GM21723 (cell line): ENCODE results near the gene MTHFSD.

Experiments
- ATAC-seq: cut with Tn5 transposase; IDR thresholded peaks from one replicate; pipeline ENCODE4 v1.9.1; 2021; ENCODE audit warnings: mild to moderate bottlenecking, moderate library complexity; ENCODE audit not compliant: unreplicated experiment

MTHFSD gene

DNA sequence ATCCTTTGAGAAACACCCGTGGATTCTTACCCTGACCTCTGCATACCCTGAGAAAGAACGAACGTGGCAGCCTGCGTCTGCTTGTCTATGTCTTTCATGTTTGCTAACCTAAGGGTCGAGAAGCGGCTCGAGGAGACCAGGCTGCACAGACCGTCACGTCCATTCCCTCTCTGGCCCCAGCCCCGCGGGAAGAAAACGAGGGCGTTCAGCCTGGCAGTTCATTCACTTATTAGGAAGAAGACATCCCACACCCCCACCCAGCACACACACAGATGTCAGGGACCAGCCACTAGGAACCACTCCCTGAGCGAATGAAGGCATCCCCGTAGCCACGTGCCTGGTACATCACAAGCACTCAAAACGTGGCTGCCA lies 655 bp upstream of the MTHFSD start:
- ATAC-seq: no peak

- no peak for ATAC-seq
Observed at GRCh38 chr16:86554599-86554916, 477 bp downstream of the MTHFSD start.

DNA sequence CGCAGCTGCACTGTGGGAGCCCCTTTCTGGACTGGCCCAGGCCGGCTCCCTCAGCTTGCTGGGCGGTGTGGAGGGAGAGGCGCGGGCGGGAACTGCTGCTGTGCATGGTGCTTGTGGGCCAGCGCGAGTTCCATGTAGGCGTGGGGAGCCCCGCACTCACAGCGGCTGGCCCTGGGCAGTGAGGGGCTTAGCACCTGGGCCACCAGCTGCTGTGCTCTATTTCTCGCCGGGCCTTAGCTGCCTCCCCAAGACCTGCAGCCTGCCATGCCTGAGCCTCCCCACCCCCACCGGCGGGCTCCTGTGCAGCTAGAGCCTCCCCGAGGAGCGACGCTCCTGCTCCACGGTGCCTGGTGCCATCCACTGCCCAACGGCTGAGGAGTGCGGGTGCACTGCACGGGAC lies 1.7 kb downstream of the MTHFSD start:
- no peak for ATAC-seq

DNA sequence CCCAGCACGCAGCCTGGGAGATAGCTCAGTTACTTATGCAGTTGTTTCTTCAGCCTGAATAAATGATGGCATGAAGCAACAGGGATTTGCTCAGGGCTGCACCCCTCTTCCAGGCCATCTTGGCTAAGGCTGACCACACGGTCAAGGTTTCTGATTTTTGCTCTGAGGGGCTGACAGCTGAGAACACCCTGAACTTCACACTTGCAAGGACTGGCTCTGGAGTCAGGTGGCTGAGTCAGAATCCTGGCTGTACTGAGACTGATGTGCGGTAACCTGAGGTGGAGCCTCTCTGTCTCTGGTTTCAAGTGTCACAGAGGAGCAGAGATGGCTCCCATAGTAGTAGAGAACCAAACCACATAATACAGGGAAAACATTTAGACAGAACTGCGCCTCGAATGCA lies 4.8 kb downstream of the MTHFSD start:
- ATAC-seq: no peak

- ATAC-seq: no peak
Observed at GRCh38 chr16:86549893-86550190, 5.2 kb downstream of the MTHFSD start.

DNA sequence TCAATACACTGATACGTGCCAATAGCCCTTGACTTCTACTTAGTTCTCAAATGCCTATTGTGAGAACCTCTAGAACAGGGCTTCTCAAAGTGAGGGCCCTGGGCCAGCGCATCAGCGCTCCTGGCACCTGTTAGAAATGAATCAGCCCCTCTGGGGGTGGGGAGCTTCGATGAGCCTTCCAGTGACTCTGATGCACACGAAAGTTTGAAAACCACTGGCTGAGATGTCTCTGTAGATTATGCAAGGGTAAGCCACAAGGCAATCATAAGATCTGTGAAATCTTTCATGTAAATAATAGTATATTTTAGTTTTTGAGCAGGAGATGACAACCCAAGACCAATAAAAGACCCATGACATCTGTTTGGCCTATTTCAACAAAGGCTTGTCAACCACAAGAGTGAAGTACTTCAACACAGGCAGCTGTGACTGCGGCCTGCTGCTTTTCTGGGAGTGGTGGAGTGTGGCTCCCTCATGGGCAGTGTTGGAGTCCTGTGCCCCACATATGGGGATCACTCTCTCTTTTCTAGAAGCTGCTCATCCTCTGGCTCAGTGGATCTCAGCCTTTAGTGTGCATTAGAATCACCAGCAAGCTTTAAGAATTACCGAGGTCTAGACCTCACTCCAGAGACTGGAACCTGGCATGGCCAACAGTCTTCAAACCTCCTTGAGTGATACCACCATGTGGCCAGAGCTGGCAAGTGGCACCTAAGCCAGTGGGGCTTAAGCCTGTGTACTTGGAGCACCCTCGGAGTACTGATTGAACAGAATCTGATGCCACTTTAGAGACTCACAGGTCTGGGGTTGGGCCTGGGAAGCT lies 5.8 kb downstream of the MTHFSD start:
- ATAC-seq: no peak

DNA sequence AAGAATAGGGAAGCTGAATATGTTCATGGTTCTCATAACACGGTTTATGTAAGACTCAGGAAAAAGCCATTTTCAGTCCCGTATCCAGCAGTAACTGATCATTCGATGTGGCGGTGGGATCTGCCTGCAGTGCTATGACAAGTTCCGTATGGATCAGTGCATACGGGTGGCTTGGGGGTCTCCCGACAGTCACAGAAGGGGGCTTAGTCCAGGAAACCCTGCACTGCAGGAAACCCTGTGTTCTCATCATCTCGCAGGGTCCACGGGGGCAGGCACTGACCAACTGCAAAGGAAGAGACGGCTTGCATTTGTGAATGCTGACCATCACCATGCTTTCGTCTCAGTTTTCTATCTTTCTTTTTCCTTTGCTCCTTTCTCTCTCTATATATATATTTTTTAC lies 7.7 kb downstream of the MTHFSD start:
- ATAC-seq: no peak

- ATAC-seq: no peak
Observed at GRCh38 chr16:86546638-86547013, 8.4 kb downstream of the MTHFSD start.

DNA sequence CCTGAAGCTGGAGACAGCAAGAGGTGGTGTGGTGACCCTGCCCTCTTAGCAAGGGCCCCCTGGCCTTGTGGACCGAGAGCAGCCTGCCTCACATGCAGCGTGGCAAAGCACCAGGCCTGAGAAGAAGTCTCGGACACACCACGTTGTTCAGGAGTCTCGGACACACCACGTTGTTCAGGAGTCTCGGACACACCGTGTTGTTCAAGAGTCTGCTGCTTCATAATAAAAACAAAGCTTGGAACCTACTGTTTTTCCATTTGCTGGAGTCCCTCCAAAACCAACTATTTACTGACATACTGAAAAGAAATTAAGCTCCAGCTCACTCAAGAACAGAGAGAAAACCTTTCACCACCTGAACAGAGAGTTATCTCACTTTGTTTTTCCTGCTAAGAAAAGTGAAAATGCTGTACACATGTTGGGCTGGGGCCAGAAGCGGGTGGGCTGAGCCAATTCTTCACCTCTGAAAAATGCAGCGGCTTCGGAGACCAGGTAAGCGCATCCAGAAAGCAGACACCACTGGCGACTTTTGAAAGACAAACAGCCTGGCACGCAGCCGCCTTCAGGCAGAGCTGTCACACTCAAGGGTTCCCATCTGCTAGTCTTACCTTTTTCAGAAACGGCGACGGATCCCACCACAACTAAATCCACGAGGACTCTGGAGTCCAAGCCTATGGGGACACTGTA lies 8.9 kb downstream of the MTHFSD start:
- no peak for ATAC-seq

GRCh38 chr16:86545481-86545880 lies 9.6 kb downstream of the MTHFSD start:
- ATAC-seq: no peak

DNA sequence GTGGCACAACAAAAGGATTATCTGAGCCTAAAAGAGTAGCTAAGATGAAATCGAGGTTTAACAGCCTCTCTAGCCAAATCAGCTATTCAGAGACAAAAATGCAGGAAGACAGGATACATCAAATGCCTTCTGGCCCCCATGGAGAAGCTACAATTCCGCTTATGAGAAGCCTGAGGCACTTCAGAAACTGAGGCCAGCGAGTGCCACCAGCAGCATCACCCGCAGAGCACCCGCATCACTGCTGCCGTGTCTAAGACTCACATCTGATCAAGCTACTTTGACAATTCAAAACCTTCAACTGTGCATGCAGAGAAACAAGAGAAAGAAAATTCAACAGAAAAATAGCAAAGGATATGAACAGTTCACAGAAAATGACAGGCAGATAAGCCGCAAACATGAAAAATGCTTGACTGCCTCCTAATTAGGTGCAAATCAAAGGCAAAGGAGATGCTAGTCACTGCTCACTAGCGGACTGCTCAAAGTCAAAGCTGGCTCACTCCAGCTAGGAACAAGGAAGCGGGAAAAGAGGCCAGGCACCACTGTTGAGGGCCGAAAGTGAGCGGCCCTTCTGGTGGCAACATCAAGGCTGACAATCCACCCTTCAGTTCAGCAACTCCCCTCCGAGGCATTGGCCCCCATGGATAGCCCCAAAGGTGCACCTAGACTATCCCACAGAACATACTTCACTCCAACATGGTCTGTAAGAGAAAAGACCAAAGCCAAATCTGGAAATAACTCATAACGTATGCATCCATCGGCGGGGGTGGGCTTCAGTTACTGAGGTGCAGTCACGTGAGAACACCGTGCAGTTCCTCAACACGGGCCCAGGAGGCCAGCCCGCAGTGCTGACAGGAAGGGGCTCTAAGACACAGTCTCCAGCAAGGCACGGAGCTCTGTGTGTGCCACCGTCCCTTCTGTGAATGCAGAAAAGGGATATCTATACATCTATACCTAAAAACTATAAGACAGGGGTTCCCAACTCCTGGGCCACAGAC lies 12.0 kb downstream of the MTHFSD start:
- ATAC-seq: no peak

GRCh38 chr16:86541560-86541959 lies 13.5 kb downstream of the MTHFSD start:
- ATAC-seq: no peak

DNA sequence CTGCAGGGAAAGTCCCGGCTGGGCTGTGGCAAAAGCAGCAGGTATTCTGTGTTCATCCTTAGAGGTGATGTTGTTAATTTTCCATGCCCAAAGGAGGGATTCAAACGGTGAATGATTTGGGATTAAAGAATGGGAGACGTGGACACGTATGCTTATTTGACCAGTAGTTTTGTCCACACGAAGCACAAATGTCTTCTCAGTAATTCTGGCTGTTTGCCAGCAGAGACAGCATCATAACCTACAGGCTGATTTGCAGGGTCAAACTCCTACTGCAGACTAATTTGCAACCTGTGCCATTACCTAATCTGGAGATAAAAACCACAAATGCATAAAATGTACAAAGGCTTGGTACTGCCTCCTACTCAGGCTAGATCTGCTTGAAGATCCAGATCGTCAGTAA lies 14.1 kb downstream of the MTHFSD start:
- no peak for ATAC-seq

DNA sequence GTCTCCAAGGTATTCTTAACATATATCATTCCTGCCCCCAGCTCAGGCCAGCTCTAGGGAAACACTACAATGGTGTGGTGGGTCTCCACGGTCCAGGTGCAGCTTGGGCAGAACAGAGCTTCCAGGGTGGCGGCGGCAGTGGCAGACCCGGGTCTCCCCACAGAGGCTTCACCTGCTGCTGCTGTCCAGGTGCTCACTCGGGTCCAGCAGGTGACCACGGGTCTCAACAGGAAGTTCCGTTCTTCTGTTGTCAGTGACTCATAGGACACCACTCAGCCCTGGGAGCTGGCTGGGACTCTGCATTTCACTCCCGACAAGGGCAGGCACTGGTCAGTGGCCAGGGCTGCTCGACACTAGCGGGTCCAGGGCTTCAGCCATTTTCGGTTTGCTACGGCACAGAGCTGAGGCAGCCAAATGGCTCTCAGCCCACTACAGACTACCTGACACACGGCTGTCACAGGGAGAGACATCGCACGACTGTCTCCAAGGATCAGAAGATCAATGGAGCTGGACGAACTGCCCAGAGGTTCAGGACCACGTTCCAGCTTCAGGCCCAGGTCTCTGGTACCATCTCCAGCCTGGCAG lies 16.7 kb downstream of the MTHFSD start:
- no peak for ATAC-seq

- ATAC-seq: no peak
Observed at GRCh38 chr16:86537486-86537885, 17.5 kb downstream of the MTHFSD start.

DNA sequence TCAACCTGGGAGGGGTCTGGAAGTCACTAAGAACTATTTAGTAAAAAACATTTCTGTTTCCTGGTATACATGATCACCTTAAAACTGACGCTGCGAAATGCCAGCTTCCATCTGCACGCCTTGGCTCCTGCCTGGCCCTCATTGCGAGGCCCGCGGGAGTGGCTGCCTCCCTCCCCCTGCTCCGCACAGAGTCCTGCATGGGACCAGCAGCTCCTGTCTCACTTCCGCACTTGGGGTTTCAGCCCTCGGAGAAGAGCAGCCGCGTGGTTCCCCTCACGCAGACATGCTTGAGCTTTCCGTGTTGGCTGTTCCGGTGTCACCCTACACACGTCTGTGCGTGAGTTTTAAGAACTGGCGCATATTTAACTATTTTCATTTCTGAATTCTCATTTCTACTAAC lies 18.4 kb downstream of the MTHFSD start:
- no peak for ATAC-seq

GRCh38 chr16:86534779-86535615 lies 20.0 kb downstream of the MTHFSD start:
- ATAC-seq: no peak

GRCh38 chr16:86533767-86534351 lies 21.2 kb downstream of the MTHFSD start:
- no peak for ATAC-seq

- no peak for ATAC-seq
Observed at GRCh38 chr16:86533076-86533475, 22.0 kb downstream of the MTHFSD start.

DNA sequence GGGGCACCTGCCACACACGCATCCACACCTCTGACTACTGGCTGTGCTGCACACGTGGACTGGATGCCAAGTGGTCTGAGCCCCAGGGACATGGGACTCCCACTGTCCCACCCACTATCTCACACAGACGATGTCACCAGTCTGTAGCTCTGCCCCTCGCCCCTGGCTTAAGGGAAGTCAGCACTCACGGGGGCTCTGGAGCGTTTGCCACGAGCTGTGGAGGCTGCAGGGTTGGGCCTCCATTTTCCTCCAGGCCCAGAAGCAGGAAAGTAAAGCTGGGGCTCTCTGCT lies 22.6 kb downstream of the MTHFSD start:
- ATAC-seq: no peak
